Activated CD8-positive, alpha-beta memory T cell treated with anti-CD3 and anti-CD28 coated beads, Interleukin-2, amount 50 U/mL, for 1 hour (primary cell): ENCODE data around the gene IL15RA.
"Not testable (repeated sequence)": the region's sequence is repeated elsewhere in the genome, so short reads cannot be mapped to it uniquely, and the experiment has no call there.

ENCODE experiments used
- DNase-seq: peaks from one replicate; pipeline ENCODE4 v3.0.0-alpha.2; 2020; ENCODE audit errors: extremely low read depth

IL15RA gene

GRCh38 chr10:6005856-6006395 is 28.6 kb upstream of the IL15RA start:
- no peak for DNase-seq

DNA sequence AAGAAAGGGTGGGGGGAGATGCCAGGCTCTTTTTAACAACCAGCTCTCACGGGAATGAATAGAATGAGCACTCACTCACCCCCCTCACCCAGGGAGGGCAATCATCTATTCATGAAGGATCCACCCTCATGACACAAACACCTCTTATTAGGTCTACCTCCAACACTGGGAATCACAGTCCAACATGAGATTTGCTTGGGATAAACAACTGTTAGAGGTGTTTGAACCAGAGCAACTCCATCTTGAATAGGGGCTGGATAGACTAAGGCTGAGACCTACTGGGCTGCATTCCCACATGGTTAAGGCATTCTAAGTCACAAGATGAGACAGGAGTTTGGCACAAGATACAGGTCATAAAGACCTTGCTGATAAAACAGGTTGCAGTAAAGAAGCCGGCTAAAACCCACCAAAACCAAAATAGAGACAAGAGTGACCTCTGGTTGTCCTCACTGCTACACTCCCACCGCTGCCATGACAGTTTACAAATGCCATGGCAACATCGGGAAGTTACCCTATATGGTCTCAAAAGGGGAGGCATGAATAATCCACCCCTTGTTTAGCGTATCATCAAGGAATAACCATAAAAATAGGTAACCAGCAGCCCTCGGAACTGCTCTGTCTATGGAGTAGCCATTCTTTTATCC is 27.9 kb upstream of the IL15RA start:
- DNase-seq = not testable (repeated sequence)

GRCh38 chr10:6002809-6003510 is 25.6 kb upstream of the IL15RA start:
- no peak for DNase-seq

- DNase-seq = no peak
These were observed 22.3 kb upstream of the IL15RA start for GRCh38 chr10:5999440-6000165.

DNA sequence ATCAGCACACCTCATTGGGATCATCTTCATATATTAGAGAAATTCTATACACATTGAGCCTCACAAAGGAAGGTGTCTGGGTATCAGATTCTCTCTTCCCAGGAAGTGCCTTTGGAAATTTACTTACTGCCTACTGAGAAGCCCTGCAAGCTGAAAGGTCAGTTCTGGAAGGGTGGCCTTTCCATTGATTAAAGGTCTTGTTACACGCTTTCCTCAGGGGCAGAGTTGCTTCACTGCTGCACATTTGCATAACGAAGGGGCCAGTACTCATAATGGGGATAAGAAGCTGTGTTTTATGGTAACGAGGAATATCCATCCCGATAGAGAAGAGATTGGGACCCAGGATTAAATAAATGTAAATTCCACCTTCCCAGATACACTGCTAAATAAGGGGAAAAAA is 19.4 kb upstream of the IL15RA start:
- DNase-seq = no peak

DNA sequence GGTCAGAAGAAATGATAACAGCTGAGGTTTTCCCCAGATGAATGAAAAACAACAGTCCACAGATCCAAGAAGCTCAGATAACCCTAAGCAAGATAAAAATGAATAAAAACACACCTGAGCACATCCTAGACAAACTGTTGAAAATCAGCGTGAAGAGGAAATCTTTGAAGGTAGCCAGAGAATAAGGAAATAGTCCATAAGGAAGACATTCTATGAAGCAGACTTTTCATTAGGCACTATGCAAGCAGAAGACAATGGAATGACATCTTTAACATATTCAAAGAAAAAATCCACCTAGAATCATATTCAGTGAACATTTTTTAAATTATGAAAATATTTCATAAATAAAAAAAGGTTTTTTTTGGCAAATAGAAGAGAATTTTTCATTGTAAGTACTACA is 15.1 kb upstream of the IL15RA start:
- DNase-seq = no peak

GRCh38 chr10:5991708-5992107 is 14.4 kb upstream of the IL15RA start:
- no peak for DNase-seq

- no peak for DNase-seq
These were observed 12.4 kb upstream of the IL15RA start for GRCh38 chr10:5989756-5990155.

DNA sequence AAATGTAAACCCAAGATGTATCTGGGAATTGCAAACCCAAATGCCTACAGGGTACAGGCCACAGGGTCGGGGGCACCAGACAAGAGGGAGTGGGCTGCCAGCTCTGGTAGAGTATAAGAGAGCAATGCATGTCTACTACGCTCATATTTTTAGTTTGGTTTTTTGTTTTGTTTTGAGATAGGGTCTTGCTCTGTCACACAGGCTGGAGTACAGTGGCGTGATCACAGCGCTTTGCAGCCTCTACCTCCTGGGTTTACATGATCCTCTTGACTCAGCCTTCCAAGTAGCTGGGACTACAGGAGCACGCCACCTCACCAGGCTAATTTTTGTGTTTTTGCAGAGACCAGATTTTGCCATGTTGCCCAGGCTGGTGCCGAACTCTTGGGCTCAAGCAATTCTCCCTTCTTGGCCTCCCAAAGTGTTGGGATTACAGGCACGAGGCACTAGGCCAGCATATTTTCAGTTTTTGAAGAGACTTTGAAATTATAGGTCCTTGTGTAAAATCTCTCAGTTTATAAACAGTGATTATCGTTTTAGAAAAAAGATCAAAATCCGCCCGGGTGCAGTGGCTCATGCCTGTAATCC is 11.1 kb upstream of the IL15RA start:
- DNase-seq = no peak

- DNase-seq = no peak
These were observed 10.4 kb upstream of the IL15RA start for GRCh38 chr10:5987747-5988146.

DNA sequence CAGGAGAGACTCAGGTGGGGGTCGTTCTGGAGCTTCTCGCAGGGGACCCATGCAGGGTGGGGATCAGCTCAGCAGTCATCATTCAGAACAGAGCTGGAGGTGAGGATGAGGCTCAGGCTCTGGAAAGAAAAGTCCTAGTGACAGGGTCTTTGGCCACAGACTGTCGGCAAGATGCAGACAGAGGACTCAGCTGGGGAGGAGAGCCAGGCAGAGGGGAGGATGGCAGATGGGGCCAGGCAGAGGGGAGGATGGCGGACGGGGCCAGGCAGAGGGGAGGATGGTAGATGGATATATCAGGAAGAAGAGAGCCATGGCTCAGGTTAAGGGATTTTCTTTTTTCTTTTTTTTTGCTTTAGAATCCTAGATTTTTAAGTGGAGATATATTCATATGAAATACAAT is 7.7 kb upstream of the IL15RA start:
- DNase-seq = no peak

DNA sequence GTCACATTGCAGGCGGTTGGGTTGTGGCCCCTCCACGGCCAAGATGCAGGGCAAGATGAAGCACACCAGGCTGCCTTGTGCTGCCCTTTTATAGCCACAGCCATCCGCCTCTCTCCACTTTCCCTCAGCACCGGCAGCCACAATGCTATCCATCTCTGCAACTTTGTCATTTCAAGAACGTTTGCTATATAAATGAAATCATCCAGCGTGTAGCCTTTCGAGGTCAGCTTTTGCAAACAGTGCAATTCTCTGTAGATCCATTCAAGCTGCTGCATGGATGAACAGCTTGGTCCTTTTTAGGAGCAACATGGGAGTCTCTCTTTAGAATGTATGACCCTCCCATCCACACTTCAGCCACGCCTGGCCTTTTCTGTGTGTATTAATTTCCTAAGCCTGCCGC is 6.4 kb upstream of the IL15RA start:
- no peak for DNase-seq

- DNase-seq = no peak
These were observed 4.2 kb upstream of the IL15RA start for GRCh38 chr10:5981529-5981928.

DNA sequence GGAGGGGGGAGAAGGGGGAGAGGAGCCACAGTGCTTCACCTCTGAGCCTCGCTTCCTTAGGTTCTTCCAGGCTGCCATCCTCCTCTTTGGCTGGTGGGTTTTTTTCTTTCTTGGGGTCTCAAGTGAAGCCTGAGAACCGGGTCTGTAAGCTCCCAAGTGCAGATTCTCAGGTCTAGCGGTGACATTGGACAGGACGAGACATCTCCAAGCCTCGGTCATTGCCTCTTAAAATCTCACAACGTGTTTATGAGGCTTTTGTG is 817 bp upstream of the IL15RA start:
- no peak for DNase-seq

GRCh38 chr10:5976512-5977470 is 552 bp downstream of the IL15RA start:
- DNase-seq = no peak

DNA sequence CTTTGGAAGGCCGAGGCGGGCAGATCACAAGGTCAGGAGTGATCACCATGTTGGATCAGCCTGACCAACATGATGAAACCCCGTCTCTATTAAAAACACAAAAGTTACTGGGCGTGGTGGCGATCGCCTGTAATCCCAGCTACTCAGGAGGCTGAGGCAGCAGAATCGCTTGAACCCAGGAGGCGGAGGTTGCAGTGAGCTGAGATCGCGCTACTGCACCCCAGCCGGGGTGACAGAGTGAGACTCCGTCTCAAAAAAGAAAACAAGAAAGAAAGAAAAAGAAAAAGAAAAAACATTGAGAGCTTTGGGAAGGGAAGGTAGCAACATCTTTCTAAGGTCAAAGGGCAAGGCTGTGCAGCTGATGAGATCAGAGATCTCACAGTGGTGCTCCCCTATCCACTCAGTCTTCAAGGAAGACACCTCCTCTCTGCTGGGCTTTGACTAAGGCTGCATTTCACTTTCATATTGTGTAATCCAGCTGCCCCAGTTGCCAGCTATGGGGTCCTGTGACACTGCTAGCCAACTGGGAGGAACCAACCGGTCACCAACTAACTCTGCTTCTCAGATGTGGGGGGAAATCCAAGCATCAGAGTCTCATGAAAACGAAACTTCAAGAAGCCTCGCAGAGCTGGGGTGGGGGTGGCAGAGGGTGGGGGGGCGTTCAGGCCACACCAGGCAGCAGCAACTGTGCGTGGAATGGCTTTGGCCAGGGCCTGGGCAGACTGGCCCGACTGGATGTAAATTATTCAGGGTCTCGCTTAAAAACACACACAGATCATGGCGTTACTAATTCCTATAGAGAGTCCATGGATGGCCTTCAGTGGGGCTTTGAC is 1.5 kb downstream of the IL15RA start:
- peak; percentile 21 for DNase-seq

GRCh38 chr10:5973069-5973468 is 4.3 kb downstream of the IL15RA start:
- no peak for DNase-seq

GRCh38 chr10:5971886-5972285 is 5.5 kb downstream of the IL15RA start:
- no peak for DNase-seq

- DNase-seq = no peak
These were observed 6.0 kb downstream of the IL15RA start for GRCh38 chr10:5971315-5971832.

- no peak for DNase-seq
These were observed 6.8 kb downstream of the IL15RA start for GRCh38 chr10:5970527-5970926.
